GM12875 (cell line): Measurements from ENCODE around the gene IQSEC1.

Experiments
- H3K4me3 ChIP-seq: one replicate; pipeline ENCODE4 v1.5.1; 2011; ENCODE audit warnings: low read depth, low read length, control low read depth
- TF ChIP-seq, protein P1 (sequence below): IDR thresholded peaks from 2 replicates; pipeline ENCODE4 v1.5.1; 2011; ENCODE audit warnings: low read depth, mild to moderate bottlenecking, control low read depth, inconsistent platforms, low read length, moderate library complexity, borderline replicate concordance; ENCODE audit not compliant: insufficient read depth

The IQSEC1 gene

DNA sequence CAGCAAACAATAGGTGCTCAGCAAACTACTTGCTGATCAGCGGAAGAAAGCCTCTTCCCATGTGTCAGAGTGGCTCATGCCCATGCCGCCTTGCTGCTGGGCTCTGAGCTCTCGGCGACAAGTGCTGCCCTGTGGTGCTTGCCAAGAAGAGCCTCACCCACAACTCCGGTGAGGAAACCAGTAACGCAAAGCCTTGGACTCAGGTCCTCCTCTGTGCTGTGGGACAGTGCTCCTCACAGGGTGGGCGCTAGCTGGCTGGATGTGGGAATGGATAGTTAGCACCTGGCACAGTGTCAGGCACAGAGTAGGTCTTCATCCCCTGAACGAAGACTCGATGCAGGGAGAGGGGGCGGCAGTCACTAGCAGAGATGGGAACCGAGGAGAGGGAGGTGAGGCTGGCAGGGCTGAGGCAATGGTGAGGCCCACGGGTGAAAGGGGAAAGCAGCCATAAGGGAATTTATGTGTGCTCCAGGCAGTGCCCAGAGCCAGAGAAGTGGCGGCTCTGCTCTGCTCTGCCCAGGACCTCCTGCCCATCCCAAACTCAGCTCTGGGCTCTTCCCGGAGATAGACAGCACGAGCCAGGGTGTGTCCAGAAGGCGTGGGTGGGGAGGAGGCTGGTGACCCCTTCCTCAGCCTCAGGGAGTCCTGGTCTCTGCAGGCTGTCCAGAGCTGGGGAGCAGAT, 55.7 kb downstream of the IQSEC1 start:
- TF ChIP-seq, protein P1, sequence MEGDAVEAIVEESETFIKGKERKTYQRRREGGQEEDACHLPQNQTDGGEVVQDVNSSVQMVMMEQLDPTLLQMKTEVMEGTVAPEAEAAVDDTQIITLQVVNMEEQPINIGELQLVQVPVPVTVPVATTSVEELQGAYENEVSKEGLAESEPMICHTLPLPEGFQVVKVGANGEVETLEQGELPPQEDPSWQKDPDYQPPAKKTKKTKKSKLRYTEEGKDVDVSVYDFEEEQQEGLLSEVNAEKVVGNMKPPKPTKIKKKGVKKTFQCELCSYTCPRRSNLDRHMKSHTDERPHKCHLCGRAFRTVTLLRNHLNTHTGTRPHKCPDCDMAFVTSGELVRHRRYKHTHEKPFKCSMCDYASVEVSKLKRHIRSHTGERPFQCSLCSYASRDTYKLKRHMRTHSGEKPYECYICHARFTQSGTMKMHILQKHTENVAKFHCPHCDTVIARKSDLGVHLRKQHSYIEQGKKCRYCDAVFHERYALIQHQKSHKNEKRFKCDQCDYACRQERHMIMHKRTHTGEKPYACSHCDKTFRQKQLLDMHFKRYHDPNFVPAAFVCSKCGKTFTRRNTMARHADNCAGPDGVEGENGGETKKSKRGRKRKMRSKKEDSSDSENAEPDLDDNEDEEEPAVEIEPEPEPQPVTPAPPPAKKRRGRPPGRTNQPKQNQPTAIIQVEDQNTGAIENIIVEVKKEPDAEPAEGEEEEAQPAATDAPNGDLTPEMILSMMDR: no peak
- H3K4me3 ChIP-seq: no peak overlapping the region

DNA sequence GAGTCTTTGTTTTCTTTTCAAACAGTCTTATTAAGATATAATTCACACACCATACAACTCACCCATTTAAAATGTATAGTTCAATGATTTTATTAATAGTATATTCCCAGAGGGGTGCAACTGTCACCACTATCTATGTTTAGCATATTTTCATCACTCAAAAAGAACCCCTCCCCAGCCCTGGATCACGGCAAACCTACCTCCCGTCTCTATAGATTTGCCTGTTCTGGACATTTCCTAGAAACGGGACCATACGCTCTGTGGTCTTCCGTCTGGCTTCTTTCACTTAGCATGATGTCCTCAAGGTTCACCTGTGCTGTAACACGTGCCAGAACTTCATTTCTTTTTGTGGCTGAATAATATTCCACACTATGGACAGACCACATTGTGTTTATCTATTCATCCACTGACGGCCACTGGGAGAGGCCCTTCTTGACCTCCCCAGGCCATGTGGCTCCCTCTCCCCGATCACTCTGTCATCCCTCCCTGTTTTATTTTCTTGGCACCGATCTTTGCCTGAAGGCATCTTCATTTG, 56.4 kb downstream of the IQSEC1 start:
- peak overlapping the region; percentile 58 for H3K4me3 ChIP-seq
- TF ChIP-seq, protein P1: no peak

DNA sequence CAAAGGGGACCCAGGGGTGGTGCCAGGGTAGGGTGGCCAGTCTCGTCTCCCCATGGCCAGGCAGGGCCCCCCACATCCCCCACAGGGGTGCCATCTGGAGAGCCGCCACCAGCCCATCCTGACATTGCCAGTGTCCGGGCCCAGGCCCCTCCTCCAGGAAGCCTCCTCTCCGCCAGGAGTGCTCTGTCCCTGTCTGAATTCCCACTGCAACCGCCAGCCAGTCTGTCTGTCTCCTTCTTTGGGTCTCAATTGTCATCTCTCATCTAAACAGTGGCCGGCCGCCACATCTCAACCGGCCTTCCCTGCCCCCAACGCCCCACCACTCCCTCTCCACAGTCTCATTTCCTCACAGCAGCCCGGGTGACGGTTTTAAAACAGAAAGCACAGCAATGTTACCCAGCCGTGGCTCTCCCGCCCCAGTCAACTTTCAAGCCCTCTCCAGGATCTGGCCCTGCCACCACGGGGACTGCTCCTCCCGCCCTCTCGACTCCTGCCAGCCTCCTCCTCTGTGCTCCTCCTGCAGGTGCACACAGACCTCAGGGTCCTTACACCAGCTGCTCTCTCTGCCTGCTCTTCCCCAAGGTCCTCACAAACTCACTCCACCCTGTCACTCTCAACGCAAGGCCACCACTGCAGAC, 57.0 kb downstream of the IQSEC1 start:
- peak overlapping the region; percentile 58 for H3K4me3 ChIP-seq
- TF ChIP-seq, protein P1: no peak

DNA sequence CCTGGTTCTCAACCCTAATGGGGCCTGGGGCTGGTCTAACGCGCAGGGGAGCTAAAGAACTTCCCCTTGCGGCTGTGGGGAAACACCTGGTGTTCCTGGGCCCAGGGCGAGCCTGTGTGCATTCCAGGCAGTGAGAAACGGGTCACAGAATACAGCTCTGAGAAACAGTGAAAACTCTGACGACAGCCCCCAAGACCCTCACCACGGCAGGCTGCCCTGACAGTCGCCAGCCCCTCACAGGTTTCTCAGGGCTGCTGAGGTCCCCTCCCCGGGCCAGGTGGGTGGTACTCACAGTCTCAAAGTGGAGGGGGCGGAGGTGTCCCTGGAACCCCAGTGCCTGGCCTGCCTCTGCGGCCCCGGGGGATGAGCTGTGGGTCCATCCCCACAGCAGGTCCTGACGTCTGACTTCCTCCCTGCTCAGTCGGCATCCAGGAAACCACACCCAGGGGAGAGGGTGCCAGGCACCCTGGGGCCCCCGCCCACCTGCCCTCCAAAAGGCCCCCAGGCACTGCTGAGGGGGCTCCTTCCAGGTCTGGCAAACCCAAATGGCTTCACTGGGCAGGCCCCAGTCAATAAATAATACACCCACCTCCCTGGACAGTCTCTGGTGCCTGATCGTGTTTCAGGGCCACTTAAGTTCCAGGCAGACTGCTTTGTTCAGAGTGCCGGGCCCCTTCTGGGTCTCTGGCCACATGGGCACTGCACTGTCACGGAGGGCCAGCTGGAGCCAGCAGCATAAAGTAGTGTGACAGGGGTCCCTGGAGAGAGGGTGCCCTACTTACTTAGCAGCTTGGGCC, 57.7 kb downstream of the IQSEC1 start:
- peak overlapping the region; percentile 58 for H3K4me3 ChIP-seq
- TF ChIP-seq, protein P1: no peak

DNA sequence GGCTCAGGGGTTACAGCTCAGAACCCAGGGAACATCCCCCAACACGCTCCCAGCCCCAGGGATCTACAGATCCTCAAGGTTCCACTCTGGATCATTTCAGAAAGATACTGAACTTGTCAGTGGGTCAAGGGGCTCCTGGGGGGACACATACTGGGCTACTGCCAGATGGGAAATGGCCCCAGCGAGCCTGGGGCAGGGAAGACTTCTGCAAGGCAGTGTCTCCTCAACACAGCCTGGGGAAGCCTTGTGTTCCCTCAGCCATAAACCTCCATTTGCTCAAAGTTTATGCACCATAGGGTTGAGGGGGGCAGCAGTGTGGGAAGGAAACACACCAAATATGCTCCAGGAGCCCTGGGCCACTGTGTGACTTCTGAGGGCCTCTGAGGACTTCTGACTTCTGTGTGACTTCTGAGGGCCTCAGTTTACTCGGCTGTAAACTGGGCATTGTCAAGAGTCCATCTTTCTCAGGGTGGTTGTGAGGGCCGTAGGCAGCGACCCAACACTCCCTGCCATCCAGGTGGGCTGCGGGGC, 58.4 kb downstream of the IQSEC1 start:
- TF ChIP-seq, protein P1: no peak
- peak overlapping the region; percentile 58 for H3K4me3 ChIP-seq

DNA sequence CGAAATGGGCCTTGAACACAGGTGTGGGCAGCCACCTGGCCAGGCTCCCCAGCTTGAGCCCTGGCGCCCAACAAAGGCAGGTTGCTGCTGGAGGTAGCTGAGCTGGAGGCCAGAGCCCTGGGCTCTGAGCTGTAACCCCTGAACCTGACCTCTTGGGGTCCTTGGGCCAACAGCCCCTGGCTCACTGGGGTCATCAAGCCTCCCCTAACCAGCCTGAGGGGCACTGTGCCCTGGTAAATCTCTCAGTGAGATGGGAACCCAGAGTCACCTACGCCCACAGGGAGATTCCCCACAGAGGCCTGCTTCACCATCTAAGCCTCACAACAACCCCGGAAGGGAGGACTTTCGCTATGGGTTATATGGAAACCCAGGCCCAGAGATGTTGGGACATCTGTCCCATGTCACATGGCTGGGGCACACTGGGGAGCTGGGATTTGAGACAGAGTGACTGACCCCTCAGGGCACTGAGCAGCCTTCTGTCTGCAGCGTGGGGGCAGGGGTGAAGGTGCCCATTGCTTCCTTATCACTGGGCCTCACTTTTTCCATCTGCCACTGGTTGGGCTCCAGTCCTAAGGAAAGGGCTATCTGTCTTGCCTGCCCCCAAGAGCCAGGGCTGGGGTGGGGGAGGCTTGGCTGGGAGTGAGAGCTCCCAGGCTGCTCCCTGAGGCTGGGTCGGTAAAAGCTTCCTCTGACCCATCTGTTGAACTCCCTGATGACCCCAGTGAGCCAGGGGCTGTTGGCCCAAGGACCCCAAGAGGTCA, 59.1 kb downstream of the IQSEC1 start:
- peak overlapping the region; percentile 58 for H3K4me3 ChIP-seq
- TF ChIP-seq, protein P1: no peak
